ENCODE results near the gene PIGZ. TPM values are rescaled to one million over a fixed set of nuclear protein-coding genes. Genes with fewer than 3 reads are reported as not detected.

PIGZ gene
- total and polyA plus RNA-seq, 2 donors, result 2.0 to 3.4 TPM

DNA sequence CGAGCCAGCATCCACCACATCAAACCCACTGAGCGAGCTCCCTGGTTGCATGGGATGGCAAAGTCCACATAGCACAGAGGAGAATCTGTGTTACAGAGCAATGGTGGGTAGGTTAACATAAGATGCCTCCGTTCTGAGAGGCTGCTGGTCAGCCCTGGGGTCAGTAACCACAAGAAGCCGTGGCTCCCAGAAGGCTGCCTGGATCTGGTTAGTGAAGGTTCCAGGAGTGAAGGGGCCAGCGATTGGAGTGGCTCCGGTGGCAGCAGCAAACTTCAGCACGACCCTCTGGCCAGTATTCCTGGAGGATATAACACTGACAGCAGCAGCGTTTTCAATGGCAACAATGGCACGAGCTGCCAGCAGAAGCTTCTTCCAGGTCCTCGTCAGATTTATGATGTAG lies 18.4 kb upstream of the PIGZ start:
- Histone ChIP-seq H3K4me3 (ENCODE audit: low read length in 2 of 2) (no peak overlapping the region), H3K9me3 (ENCODE audit: control insufficient read depth in 2 of 2, insufficient read depth in 1 of 2, low read length in 1 of 2) (peaks cover 0 to 5% of the 10 kb centered on the region in 2 donors), H3K4me1 (ENCODE audit: control insufficient read depth in 2 of 2, insufficient read depth in 2 of 2, low read length in 2 of 2) (peaks cover 0 to 6% of the 10 kb centered on the region in 2 donors), H3K27ac (ENCODE audit: low read depth in 1 of 2, low read length in 1 of 2) (no peak overlapping the region), H3K27me3 (ENCODE audit: control insufficient read depth in 2 of 2, insufficient read depth in 1 of 2, low read length in 1 of 2) (no peaks in the 10 kb centered on the region), H3K36me3 (ENCODE audit: control insufficient read depth in 2 of 2, insufficient read depth in 2 of 2, low read length in 1 of 2) (no peaks in the 10 kb centered on the region)
- WGBS, result 92% methylated on average over 10 of the region's 10 CpGs
- no peak for DNase-seq (ENCODE audit: low read depth in 6 of 9, low spot score in 9 of 9)

DNA sequence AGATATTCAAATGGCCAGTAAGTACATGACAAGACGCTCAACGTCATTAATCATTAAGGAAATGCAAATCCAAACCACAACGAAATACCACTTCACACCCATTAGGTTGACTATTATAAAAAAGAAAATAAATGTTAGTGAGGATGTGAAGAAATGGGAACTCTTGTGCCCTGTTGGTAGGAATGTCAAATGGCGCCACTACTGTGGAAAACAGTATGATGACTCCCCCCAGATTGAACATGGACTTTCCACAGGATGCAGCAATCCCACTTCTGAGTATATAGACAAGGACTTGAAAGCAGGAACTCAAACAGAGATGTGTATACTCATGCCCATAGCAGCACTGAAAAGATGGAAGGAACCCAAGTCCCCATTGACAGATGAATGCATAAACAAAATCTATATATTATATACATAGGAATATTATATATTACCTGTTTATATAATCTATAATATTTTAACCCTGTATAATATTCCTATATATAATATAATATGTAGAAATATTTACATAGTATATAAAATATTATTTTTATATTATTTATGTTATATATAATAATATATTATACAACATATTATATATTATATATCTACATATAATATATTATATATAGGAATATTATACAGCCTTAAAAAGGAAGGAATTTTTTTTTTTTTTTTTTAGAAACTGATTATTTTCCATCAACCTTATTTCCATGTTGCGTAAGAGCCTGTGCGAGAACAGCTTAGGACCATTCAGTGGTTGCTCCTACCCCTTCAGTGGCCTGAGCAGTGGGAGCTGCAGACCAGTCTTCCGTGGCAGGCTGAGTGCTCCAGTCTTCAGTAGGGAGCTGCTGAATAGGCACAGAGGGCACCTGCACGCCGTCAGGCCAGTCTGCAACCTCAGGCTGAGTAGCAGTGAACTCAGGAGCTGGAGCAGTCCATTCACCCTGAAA lies 17.6 kb upstream of the PIGZ start:
- Histone ChIP-seq H3K4me3 (ENCODE audit: low read length in 2 of 2) (no peak overlapping the region), H3K27me3 (ENCODE audit: control insufficient read depth in 2 of 2, insufficient read depth in 1 of 2, low read length in 1 of 2) (no peaks in the 10 kb centered on the region), H3K4me1 (ENCODE audit: control insufficient read depth in 2 of 2, insufficient read depth in 2 of 2, low read length in 2 of 2) (peaks cover 0 to 6% of the 10 kb centered on the region in 2 donors), H3K27ac (ENCODE audit: low read depth in 1 of 2, low read length in 1 of 2) (no peak overlapping the region), H3K36me3 (ENCODE audit: control insufficient read depth in 2 of 2, insufficient read depth in 2 of 2, low read length in 1 of 2) (no peaks in the 10 kb centered on the region), H3K9me3 (ENCODE audit: control insufficient read depth in 2 of 2, insufficient read depth in 1 of 2, low read length in 1 of 2) (peaks cover 0 to 10% of the 10 kb centered on the region in 2 donors)
- WGBS, result 94% methylated on average over 9 of the region's 9 CpGs
- DNase-seq (ENCODE audit: low read depth in 6 of 9, low spot score in 9 of 9), result no peak

GRCh38 chr3:196985298-196985697 lies 16.7 kb upstream of the PIGZ start:
- Histone ChIP-seq H3K4me3 (ENCODE audit: low read length in 2 of 2) (no peak overlapping the region), H3K9me3 (ENCODE audit: control insufficient read depth in 2 of 2, insufficient read depth in 1 of 2, low read length in 1 of 2) (peaks cover 0 to 10% of the 10 kb centered on the region in 2 donors), H3K27me3 (ENCODE audit: control insufficient read depth in 2 of 2, insufficient read depth in 1 of 2, low read length in 1 of 2) (no peaks in the 10 kb centered on the region), H3K36me3 (ENCODE audit: control insufficient read depth in 2 of 2, insufficient read depth in 2 of 2, low read length in 1 of 2) (no peaks in the 10 kb centered on the region), H3K4me1 (ENCODE audit: control insufficient read depth in 2 of 2, insufficient read depth in 2 of 2, low read length in 2 of 2) (peaks cover 0 to 6% of the 10 kb centered on the region in 2 donors), H3K27ac (ENCODE audit: low read depth in 1 of 2, low read length in 1 of 2) (no peak overlapping the region)
- WGBS, result 94% methylated on average over 6 of the region's 6 CpGs
- DNase-seq (ENCODE audit: low read depth in 6 of 9, low spot score in 9 of 9), result no peak

DNA sequence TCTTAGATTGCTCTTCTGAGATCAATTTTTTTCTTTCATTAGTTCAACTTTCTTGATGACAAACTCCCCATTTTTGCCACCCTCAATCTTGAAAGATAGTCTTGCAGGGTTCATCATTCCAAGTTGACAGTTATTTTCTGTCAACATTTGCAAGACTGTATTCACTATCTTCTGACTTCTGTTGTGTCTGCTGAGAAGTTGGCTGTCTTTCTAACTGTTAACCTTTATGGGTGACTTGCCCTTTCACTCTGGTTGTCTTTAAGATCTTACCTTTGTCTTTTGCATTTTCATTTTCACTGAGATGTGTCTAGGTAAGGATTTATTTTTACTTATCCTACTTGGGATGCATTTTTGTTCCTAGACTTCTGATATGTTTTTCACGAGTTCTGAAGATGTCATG lies 14.6 kb upstream of the PIGZ start:
- Histone ChIP-seq H3K4me3 (ENCODE audit: low read length in 2 of 2) (no peak overlapping the region), H3K27ac (ENCODE audit: low read depth in 1 of 2, low read length in 1 of 2) (no peak overlapping the region), H3K9me3 (ENCODE audit: control insufficient read depth in 2 of 2, insufficient read depth in 1 of 2, low read length in 1 of 2) (peaks cover 0 to 12% of the 10 kb centered on the region in 2 donors), H3K4me1 (ENCODE audit: control insufficient read depth in 2 of 2, insufficient read depth in 2 of 2, low read length in 2 of 2) (peaks cover 0 to 15% of the 10 kb centered on the region in 2 donors), H3K36me3 (ENCODE audit: control insufficient read depth in 2 of 2, insufficient read depth in 2 of 2, low read length in 1 of 2) (no peaks in the 10 kb centered on the region), H3K27me3 (ENCODE audit: control insufficient read depth in 2 of 2, insufficient read depth in 1 of 2, low read length in 1 of 2) (no peaks in the 10 kb centered on the region)
- 86% methylated on average over 1 of the region's 1 CpG for WGBS
- no peak for DNase-seq (ENCODE audit: low read depth in 6 of 9, low spot score in 9 of 9)

DNA sequence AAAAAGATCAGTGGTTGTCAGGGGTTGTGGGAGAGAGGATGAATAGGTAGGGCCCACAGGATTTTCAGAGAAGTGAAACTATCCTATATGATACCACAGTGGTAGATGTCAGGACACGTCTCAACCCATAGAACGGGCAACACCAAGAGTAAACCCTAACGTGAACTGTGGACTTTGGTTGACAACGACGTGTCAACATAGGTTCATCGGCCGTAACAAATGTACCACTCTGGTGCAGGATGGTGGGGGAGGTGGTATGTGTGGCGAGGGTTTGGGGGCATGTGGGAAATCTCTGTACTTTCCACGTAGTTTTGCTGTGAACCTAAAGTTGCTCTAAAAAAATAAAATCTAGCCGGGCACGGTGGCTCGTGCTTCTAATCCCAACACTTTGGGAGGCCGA lies 13.0 kb upstream of the PIGZ start:
- no peaks in the 10 kb centered on the region for H3K27me3 ChIP-seq (ENCODE audit: control insufficient read depth in 2 of 2, insufficient read depth in 1 of 2, low read length in 1 of 2)
- H3K9me3 ChIP-seq (ENCODE audit: control insufficient read depth in 2 of 2, insufficient read depth in 1 of 2, low read length in 1 of 2), result peaks cover 0 to 12% of the 10 kb centered on the region in 2 donors

DNA sequence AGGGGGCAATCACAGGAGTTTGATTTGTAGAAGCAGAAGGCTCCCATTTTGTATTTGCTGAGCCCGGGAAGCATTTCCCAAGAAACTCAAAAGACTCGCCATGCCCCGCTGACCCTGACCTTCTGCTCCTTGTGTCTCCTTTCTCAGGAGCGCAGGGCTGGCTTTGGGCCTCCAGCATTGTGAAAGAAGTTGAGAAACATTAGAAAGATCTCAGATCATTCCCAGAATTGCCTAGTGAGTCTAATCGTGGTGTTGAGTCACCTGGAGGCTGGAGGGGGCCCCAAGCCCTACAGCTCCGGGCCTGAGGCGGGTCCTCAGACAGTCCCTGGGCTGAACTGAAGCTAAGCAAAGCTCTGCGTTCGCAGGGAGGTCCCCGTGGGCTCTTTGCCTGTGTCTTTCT lies 10.9 kb upstream of the PIGZ start:
- 90% methylated on average over 10 of the region's 10 CpGs for WGBS
- Histone ChIP-seq H3K9me3 (ENCODE audit: control insufficient read depth in 2 of 2, insufficient read depth in 1 of 2, low read length in 1 of 2) (peaks cover 0 to 12% of the 10 kb centered on the region in 2 donors), H3K4me3 (ENCODE audit: low read length in 2 of 2) (no peak overlapping the region), H3K27ac (ENCODE audit: low read depth in 1 of 2, low read length in 1 of 2) (no peak overlapping the region), H3K4me1 (ENCODE audit: control insufficient read depth in 2 of 2, insufficient read depth in 2 of 2, low read length in 2 of 2) (peaks cover 0 to 19% of the 10 kb centered on the region in 2 donors), H3K27me3 (ENCODE audit: control insufficient read depth in 2 of 2, insufficient read depth in 1 of 2, low read length in 1 of 2) (no peaks in the 10 kb centered on the region), H3K36me3 (ENCODE audit: control insufficient read depth in 2 of 2, insufficient read depth in 2 of 2, low read length in 1 of 2) (no peaks in the 10 kb centered on the region)
- no peak for DNase-seq (ENCODE audit: low read depth in 6 of 9, low spot score in 9 of 9)

More for the DNA sequence above, 13.0 kb upstream of the PIGZ start:
- no peaks in the 10 kb centered on the region for H3K36me3 ChIP-seq (ENCODE audit: control insufficient read depth in 2 of 2, insufficient read depth in 2 of 2, low read length in 1 of 2)
- no peak overlapping the region for H3K4me3 ChIP-seq (ENCODE audit: low read length in 2 of 2)
- H3K4me1 ChIP-seq (ENCODE audit: control insufficient read depth in 2 of 2, insufficient read depth in 2 of 2, low read length in 2 of 2), result peaks cover 0 to 16% of the 10 kb centered on the region in 2 donors
- 97% methylated on average over 13 of the region's 13 CpGs for WGBS
- H3K27ac ChIP-seq (ENCODE audit: low read depth in 1 of 2, low read length in 1 of 2), result no peak overlapping the region
- no peak for DNase-seq (ENCODE audit: low read depth in 6 of 9, low spot score in 9 of 9)

GRCh38 chr3:196976941-196977340 lies 8.3 kb upstream of the PIGZ start:
- peaks cover 0 to 6% of the 10 kb centered on the region in 2 donors for H3K9me3 ChIP-seq (ENCODE audit: control insufficient read depth in 2 of 2, insufficient read depth in 1 of 2, low read length in 1 of 2)
- H3K27ac ChIP-seq (ENCODE audit: low read depth in 1 of 2, low read length in 1 of 2), result no peak overlapping the region
- no peaks in the 10 kb centered on the region for H3K36me3 ChIP-seq (ENCODE audit: control insufficient read depth in 2 of 2, insufficient read depth in 2 of 2, low read length in 1 of 2)
- H3K27me3 ChIP-seq (ENCODE audit: control insufficient read depth in 2 of 2, insufficient read depth in 1 of 2, low read length in 1 of 2), result no peaks in the 10 kb centered on the region
- DNase-seq (ENCODE audit: low read depth in 6 of 9, low spot score in 9 of 9), result peak in 1 of 9 donors; percentile 54
- WGBS, result 55% methylated on average over 11 of the region's 11 CpGs
- peaks cover 0 to 19% of the 10 kb centered on the region in 2 donors for H3K4me1 ChIP-seq (ENCODE audit: control insufficient read depth in 2 of 2, insufficient read depth in 2 of 2, low read length in 2 of 2)
- no peak overlapping the region for H3K4me3 ChIP-seq (ENCODE audit: low read length in 2 of 2)

GRCh38 chr3:196975349-196975748 lies 6.7 kb upstream of the PIGZ start:
- Histone ChIP-seq H3K4me1 (ENCODE audit: control insufficient read depth in 2 of 2, insufficient read depth in 2 of 2, low read length in 2 of 2) (peaks cover 0 to 20% of the 10 kb centered on the region in 2 donors), H3K4me3 (ENCODE audit: low read length in 2 of 2) (no peak overlapping the region), H3K27me3 (ENCODE audit: control insufficient read depth in 2 of 2, insufficient read depth in 1 of 2, low read length in 1 of 2) (peaks cover 0 to 12% of the 10 kb centered on the region in 2 donors), H3K36me3 (ENCODE audit: control insufficient read depth in 2 of 2, insufficient read depth in 2 of 2, low read length in 1 of 2) (no peaks in the 10 kb centered on the region), H3K9me3 (ENCODE audit: control insufficient read depth in 2 of 2, insufficient read depth in 1 of 2, low read length in 1 of 2) (peaks cover 0 to 5% of the 10 kb centered on the region in 2 donors), H3K27ac (ENCODE audit: low read depth in 1 of 2, low read length in 1 of 2) (no peak overlapping the region)
- WGBS, result 96% methylated on average over 4 of the region's 4 CpGs
- no peak for DNase-seq (ENCODE audit: low read depth in 6 of 9, low spot score in 9 of 9)

GRCh38 chr3:196974661-196975060 lies 6.0 kb upstream of the PIGZ start:
- Histone ChIP-seq H3K27ac (ENCODE audit: low read depth in 1 of 2, low read length in 1 of 2) (no peak overlapping the region), H3K36me3 (ENCODE audit: control insufficient read depth in 2 of 2, insufficient read depth in 2 of 2, low read length in 1 of 2) (no peaks in the 10 kb centered on the region), H3K4me3 (ENCODE audit: low read length in 2 of 2) (no peak overlapping the region), H3K4me1 (ENCODE audit: control insufficient read depth in 2 of 2, insufficient read depth in 2 of 2, low read length in 2 of 2) (peaks cover 0 to 25% of the 10 kb centered on the region in 2 donors), H3K27me3 (ENCODE audit: control insufficient read depth in 2 of 2, insufficient read depth in 1 of 2, low read length in 1 of 2) (peaks cover 0 to 16% of the 10 kb centered on the region in 2 donors), H3K9me3 (ENCODE audit: control insufficient read depth in 2 of 2, insufficient read depth in 1 of 2, low read length in 1 of 2) (peaks cover 0 to 3% of the 10 kb centered on the region in 2 donors)
- DNase-seq (ENCODE audit: low read depth in 6 of 9, low spot score in 9 of 9), result no peak
- 97% methylated on average over 5 of the region's 5 CpGs for WGBS
